RCC 7860 (cell line): Measurements from ENCODE around the gene SLC25A33.
A peak's percentile ranks its signal among the peaks of the same experiment; 100 is the strongest.
"Not testable (repeated sequence)": the region's sequence is repeated elsewhere in the genome, so short reads cannot be mapped to it uniquely, and the experiment has no call there.

Experiments
- DNase-seq: peaks from one replicate; pipeline ENCODE4 v3.0.0-alpha.2; 2015; ENCODE audit warnings: low spot score
- FAIRE-seq: peaks from 2 replicates; lab custom pipeline; 2012; peaks lifted over from hg19 to GRCh38; lab: Jason Lieb, UNC

Gene SLC25A33

DNA sequence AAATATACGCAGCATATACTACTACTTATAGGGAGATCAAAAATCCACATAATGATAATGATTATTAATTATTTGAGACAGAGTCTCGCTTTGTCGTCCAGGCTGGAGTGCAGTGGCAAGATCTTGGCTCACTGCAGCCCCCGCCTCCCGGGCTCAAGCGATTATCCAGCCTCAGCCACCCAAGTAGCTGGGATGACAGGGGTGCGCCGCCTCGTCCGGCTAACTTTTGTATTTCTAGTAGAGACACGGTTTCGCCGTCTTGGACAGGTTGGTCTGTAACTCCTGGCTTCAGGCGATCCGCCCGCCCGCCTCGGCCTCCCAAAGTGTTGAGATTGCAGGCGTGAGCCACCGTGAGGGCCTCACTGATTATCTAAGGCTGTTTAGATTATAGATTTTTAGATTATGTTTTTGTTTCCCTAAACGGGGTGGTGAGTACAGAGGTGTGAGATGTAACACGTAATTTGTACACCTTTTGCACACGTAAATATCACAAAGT lies 548 bp upstream of the SLC25A33 start:
- FAIRE-seq, result no peak
- no peak for DNase-seq

GRCh38 chr1:9539829-9540550 lies 725 bp downstream of the SLC25A33 start:
- FAIRE-seq, result no peak

DNA sequence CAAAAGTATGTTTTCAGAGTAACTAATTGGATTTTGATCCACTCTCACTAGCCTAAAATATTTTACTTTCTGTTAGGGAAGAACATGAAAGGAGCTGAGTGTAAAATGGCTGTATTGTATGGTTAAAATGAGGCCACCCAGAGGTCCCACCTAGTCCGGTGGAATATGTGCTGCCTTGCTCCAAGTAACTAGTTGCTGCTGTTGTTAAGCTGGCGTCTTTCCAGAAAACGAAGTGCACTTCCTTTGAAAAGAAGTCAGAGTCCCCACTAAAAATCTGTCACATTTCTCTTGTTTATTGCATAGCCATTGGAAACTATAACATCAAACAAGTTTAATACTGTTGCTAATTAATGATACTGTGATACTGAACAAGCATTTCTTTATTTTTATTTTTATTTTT lies 3.2 kb downstream of the SLC25A33 start:
- FAIRE-seq, result no peak
- DNase-seq, result no peak

More at GRCh38 chr1:9539829-9540550, 725 bp downstream of the SLC25A33 start:
- no peak for DNase-seq

DNA sequence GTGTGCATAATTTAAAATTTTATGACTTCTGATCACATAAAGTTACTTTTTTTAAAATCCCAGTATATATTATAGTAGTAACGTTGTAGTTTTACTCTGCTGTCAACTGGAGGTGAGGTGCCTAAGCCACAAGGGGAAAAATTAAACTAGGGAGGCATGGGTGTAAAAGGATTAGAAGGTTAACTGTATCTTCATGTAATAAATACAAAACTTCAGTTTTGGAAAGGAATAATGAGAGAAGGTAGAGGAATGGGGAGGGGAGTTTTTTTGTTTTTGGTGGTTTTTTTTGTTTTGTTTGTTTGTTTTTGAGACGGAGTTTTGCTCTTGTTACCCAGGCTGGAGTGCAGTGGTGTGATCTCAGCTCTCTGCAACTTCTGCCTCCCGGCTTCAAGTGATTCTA lies 5.7 kb downstream of the SLC25A33 start:
- FAIRE-seq (no peak), DNase-seq (no peak)

DNA sequence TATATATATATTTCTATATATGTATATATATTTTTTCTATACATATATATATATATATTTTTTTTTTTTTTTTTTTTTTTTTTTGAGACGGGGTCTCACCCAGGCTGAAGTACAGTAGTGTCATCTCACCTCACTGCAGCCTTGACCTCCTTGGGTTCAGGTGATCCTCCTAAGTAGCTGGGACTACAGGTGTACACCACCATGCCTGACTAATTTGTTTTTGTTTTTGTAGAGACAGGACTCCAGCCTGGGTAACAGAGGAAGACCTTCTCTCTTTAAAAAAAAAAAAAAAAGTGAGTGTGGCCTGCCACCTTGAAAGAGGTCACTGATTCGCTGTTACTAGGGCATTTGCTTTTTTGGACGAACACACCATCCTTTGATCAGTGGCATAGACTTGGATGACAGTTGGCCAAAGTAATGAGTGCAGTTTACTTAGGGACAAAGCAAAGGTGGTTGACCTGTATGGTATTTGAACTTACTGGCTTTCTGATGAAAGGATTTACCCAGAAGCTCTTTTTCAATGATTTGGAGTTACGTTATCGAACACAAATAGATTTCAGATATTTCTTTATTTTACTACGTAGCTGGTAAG lies 10.8 kb downstream of the SLC25A33 start:
- FAIRE-seq (no peak), DNase-seq (no peak)

DNA sequence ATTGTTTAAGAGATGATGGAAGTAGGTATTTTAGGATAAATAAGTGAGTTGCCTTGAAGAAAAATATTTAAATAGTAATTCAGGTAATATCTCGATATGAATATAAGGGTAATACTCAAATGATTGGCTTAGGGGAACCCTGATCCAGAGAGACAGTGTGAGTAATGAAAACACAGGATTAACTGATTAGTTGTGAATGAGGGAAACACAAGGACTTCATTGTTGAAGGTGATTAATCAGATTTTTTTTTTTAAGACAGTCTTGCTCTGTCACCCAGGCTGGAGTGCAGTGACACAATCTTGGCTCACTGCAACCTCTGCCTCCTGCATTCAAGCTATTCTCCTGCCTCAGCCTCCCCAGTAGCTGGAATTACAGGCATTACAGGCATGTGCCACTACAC lies 12.7 kb downstream of the SLC25A33 start:
- DNase-seq (no peak), FAIRE-seq (no peak)

GRCh38 chr1:9553736-9554144 lies 14.5 kb downstream of the SLC25A33 start:
- FAIRE-seq, result no peak

DNA sequence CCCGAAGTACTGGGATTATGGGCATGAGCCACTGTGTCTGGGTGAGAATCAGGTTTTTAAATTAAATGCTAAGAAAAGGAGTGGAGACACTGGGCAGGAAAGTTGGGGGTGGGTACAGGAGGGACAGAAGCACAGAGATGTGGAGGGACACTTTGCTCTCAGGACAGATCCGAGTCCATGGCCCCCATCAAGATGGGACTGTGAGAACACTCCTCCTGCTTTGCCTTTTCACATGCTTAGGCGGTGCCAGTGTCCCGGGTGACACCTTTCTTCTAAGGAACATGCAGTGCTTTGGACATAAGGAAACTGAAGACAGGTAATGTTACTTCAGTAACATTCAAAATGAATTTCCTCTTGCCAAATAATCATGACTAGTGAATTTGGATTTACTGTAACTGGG lies 16.7 kb downstream of the SLC25A33 start:
- DNase-seq (no peak), FAIRE-seq (no peak)

More at GRCh38 chr1:9553736-9554144, 14.5 kb downstream of the SLC25A33 start:
- DNase-seq, result no peak

DNA sequence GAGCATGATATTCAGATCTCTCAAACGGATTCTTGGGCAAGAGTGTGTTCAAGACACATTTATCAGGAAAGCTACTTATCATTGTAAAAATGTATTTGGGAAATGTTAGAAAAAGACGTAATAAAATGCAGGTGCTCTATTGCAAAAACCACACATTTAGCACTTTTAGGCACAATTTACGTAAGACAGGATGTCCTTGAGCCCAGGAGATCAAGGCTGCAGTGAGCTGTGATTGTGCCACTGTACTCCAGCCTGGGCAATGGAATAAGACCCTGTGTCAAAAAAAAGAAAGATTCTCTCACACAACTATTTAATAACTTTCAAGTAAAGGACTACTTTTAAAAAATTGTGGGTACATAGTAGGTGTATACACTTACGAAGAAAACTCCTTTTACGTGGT lies 18.4 kb downstream of the SLC25A33 start:
- DNase-seq, result no peak

GRCh38 chr1:9558271-9558945 lies 19.1 kb downstream of the SLC25A33 start:
- no peak for FAIRE-seq

More for the DNA sequence above, 18.4 kb downstream of the SLC25A33 start:
- no peak for FAIRE-seq

DNA sequence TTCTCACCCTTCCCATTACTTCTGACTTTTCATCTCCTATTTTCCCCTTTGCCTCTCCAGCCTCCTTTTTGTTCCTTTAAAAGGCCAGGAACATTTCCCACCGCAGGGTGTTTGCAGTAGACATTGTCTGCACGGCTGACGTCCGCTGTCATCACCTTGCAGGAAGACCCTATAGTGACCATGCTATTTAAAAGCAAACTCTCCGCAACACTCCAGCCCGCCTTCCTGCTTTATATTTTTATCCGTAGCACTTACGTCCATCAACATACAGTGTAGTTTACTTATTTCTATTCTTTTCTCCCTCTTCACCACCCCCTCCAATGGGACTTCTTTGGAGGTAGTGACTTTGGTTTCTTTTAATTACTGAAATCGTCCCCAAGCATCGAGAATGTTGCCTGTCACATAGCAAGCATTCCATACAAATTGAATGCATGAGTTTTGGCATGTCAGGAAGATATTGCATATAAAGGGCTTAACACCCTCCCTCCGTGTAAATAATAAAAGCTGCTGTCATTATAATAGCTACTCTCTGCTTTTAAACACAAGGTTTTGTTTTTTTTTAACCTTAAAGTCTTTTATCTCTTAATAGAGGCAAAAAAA lies 19.8 kb downstream of the SLC25A33 start:
- DNase-seq (no peak), FAIRE-seq (no peak)

More at GRCh38 chr1:9558271-9558945, 19.1 kb downstream of the SLC25A33 start:
- no peak for DNase-seq

- FAIRE-seq (no peak), DNase-seq (no peak)
These were observed 20.4 kb downstream of the SLC25A33 start for GRCh38 chr1:9559673-9560072.

- not testable (repeated sequence) for DNase-seq, FAIRE-seq
These were observed 20.8 kb downstream of the SLC25A33 start for GRCh38 chr1:9560090-9560489.

DNA sequence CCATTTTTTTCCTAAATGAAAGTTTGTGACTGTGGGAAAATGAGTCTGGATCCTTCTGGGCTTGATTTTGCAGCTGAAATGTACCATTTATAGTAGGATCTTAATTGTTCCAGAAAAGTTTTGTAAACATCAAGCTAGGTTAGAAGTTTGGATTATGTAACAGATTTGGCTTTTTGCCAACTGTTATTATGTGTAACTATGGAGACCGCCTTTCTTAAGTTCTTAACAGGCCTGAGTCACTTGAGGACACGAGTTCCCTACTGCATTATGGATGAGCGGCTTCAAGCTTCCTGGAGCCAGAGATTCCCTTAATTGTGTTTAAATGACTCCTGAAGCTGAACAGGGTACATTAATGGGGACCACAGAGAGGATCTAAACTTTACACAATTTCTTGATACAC lies 22.2 kb downstream of the SLC25A33 start:
- FAIRE-seq (peak; percentile 11), DNase-seq (peak; percentile 64)

GRCh38 chr1:9569267-9569666 lies 30.0 kb downstream of the SLC25A33 start:
- FAIRE-seq (no peak), DNase-seq (no peak)

DNA sequence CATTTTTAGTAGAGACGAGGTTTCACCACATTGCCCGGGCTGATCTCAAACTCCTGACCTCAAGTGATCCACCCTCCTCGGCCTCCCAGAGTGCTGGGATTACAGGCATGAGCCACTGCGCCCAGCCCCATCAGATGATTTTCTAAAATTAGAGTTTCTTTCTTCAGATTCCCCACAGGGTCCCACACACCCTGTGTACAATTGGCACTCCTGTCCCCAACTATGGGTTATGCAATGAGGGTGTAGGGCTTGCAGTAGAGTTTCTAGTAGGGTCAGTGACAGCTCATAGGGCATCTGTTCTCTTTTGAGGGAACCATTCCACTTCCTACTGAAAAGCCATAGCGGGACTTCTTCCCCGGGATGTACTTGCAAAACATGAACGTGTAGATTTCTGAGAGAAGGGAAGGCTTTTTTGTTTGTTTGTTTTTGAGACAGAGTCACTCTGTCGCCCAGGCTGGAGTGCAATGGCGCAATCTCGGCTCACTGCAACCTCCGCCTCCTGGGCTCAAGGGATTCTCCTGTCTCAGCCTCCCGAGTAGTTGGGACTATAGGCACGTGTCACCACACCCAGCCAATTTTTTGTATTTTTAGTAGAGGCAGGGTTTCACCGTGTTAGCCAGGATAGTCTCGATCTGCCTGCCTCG lies 31.7 kb downstream of the SLC25A33 start:
- not testable (repeated sequence) for DNase-seq, FAIRE-seq

DNA sequence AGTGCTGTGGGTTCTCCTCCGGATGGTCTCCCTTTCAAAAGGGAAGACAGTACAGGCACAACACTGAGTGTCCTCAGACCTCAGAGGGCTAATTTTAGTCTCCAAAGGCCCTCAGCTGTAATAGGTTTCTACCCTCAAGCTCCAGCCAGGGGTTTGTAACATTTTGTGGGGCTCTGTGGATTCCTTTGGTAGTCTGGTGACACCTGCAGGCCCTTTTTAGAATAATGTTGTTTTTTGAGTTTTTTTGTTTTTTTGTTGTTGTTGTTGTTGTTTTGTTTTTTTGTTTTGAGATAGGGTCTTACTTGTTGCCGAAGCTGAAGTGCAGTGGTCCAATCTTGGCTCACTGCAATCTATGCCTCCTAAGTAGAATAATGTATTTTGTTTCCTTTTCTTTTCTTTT lies 34.5 kb downstream of the SLC25A33 start:
- DNase-seq (no peak), FAIRE-seq (no peak)

DNA sequence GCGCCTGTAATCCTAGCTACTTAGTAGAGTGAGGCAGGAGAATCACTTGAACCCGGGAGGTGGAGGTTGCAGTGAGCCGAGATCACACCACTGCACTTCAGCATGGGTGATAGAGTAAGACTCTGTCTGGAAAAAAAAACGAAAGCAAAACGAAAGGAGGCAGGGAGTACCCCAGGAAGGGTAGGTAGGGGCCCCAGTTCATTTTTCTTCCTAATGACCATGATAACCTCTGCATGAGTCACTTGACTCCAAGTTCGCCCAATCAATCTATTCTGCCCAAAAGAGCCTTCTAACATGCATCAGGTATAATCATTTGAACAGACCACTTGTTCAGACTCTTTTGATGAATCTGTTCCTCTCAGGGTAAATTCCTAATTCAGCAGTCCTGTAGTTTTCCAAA lies 36.2 kb downstream of the SLC25A33 start:
- FAIRE-seq, result no peak
- DNase-seq, result no peak

GRCh38 chr1:9576903-9577302 lies 37.6 kb downstream of the SLC25A33 start:
- no peak for FAIRE-seq
- DNase-seq, result no peak

- FAIRE-seq, result no peak
- no peak for DNase-seq
These were observed 38.2 kb downstream of the SLC25A33 start for GRCh38 chr1:9577423-9577822.

DNA sequence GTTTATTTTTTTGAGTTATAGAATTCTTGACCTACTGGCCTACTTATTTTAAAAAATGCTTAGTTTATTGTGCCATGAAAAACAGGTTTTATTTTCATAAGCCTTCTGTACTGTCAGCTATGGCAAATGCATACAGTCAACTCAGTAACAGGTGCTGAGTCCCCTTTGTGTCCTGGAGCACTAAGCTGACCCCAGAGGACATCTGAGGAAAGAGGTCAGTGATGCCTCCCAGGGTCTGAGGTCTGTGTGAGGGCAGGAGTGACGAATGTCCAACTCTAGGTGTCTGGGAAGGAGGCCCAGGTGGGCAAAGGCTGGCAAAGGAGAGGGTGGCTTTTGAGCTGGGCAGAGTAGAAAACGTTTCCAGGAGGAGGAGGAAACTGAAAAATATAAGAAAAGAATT lies 41.7 kb downstream of the SLC25A33 start:
- FAIRE-seq (no peak), DNase-seq (no peak)
